HEK293T (cell line): Measurements from ENCODE around the gene ADAM23.

Experiments used
- CTCF ChIA-PET: fragments of 350-600 bp; formaldehyde crosslinking; extraction: SDS; loops from one replicate; lab custom pipeline; 2021; ENCODE audit warnings: antibody characterized with exemption, inconsistent platforms; lab: Yijun Ruan, JAX
- POLR2A ChIA-PET: fragments of 350-600 bp; formaldehyde crosslinking; extraction: SDS; loops from one replicate; lab custom pipeline; 2020; ENCODE audit warnings: antibody characterized with exemption, inconsistent platforms; lab: Yijun Ruan, JAX
- DNase-seq: peaks from one replicate; pipeline ENCODE4 v3.0.0; 2012; ENCODE audit warnings: mixed read lengths; ENCODE audit errors: extremely low spot score
- ARNT ChIP-seq: fragments of 450-650 bp; IDR thresholded peaks from 2 replicates; pipeline ENCODE4 v1.6.1; 2017; ENCODE audit warnings: mild to moderate bottlenecking
- BHLHE40 ChIP-seq: fragments of 450-650 bp; IDR thresholded peaks from 2 replicates; pipeline ENCODE4 v1.6.1; 2016; ENCODE audit warnings: mild to moderate bottlenecking, moderate library complexity, borderline replicate concordance
- CTBP1 ChIP-seq: fragments of 450-650 bp; IDR thresholded peaks from 2 replicates; pipeline ENCODE4 v1.6.1; 2016; ENCODE audit warnings: borderline replicate concordance
- ELF4 ChIP-seq: fragments of 450-650 bp; IDR thresholded peaks from 2 replicates; pipeline ENCODE4 v1.6.1; 2017; ENCODE audit warnings: antibody characterized with exemption
- FOXA1 ChIP-seq: fragments of 450-650 bp; IDR thresholded peaks from 2 replicates; pipeline ENCODE4 v1.6.1; 2016; ENCODE audit warnings: mild to moderate bottlenecking
- FOXK2 ChIP-seq: fragments of 450-650 bp; IDR thresholded peaks from 2 replicates; pipeline ENCODE4 v1.6.1; 2016; ENCODE audit warnings: mild to moderate bottlenecking
- FOXM1 ChIP-seq: fragments of 450-650 bp; IDR thresholded peaks from 2 replicates; pipeline ENCODE4 v1.6.1; 2017; ENCODE audit warnings: mild to moderate bottlenecking, borderline replicate concordance
- HDGF ChIP-seq: fragments of 450-650 bp; IDR thresholded peaks from 2 replicates; pipeline ENCODE4 v1.6.1; 2017; ENCODE audit warnings: antibody characterized with exemption, borderline replicate concordance
- L3MBTL2 ChIP-seq: fragments of 450-650 bp; conservative IDR thresholded peaks from 2 replicates; pipeline ENCODE4 v1.6.1; 2016; ENCODE audit warnings: mild to moderate bottlenecking
- LEF1 ChIP-seq: fragments of 450-650 bp; IDR thresholded peaks from 2 replicates; pipeline ENCODE4 v1.6.1; 2017; ENCODE audit warnings: mild to moderate bottlenecking, borderline replicate concordance
- NFRKB ChIP-seq: fragments of 450-650 bp; IDR thresholded peaks from 2 replicates; pipeline ENCODE4 v1.6.1; 2016; ENCODE audit warnings: mild to moderate bottlenecking, moderate library complexity
- PKNOX1 ChIP-seq: fragments of 450-650 bp; IDR thresholded peaks from 2 replicates; pipeline ENCODE4 v1.6.1; 2016
- SP1 ChIP-seq: fragments of 450-650 bp; IDR thresholded peaks from 2 replicates; pipeline ENCODE4 v1.6.1; 2017
- SUZ12 ChIP-seq: fragments of 450-650 bp; IDR thresholded peaks from 2 replicates; pipeline ENCODE4 v1.6.1; 2016; ENCODE audit warnings: mild to moderate bottlenecking
- TARDBP ChIP-seq: fragments of 450-650 bp; IDR thresholded peaks from 2 replicates; pipeline ENCODE4 v1.6.1; 2016
- ZNF384 ChIP-seq: fragments of 450-650 bp; IDR thresholded peaks from 2 replicates; pipeline ENCODE4 v1.6.1; 2016

Gene ADAM23

GRCh38 chr2:206494061-206494460 lies 50.7 kb downstream of the ADAM23 start:
- no peak for TF ChIP-seq LEF1
- TF ChIP-seq BHLHE40: no peak
- no peak for TF ChIP-seq HDGF
- no peak for TF ChIP-seq SP1
- no peak for TF ChIP-seq ARNT
- DNase-seq: no peak
- ChIA-PET POLR2A (no interaction called here), CTCF (no interaction called here)

- CTCF ChIA-PET: interaction anchor here (0.5 to 0.6 kb wide), 2 partner anchors 318 to 501 kb away, joined by 3 read pairs; no protein-coding TSS in a partner anchor
- TF ChIP-seq ELF4 (no peak), CTBP1 (no peak)
- peak; percentile 18 for DNase-seq
- POLR2A ChIA-PET: no interaction called here
These were observed 59.4 kb downstream of the ADAM23 start for GRCh38 chr2:206502729-206503128.

GRCh38 chr2:206511283-206511682 lies 68.0 kb downstream of the ADAM23 start:
- CTCF ChIA-PET: no interaction called here
- TF ChIP-seq ARNT (no peak), SP1 (no peak), FOXM1 (no peak), LEF1 (no peak)
- DNase-seq: no peak
- POLR2A ChIA-PET: no interaction called here

GRCh38 chr2:206512999-206513398 lies 69.7 kb downstream of the ADAM23 start:
- POLR2A ChIA-PET: interaction anchor here (0.6 kb wide), 1 partner anchor 12 kb away, joined by 3 read pairs; no protein-coding TSS in a partner anchor
- CTCF ChIA-PET: no interaction called here
- DNase-seq: no peak
- TF ChIP-seq NFRKB (no peak), FOXK2 (no peak), ZNF384 (no peak), PKNOX1 (no peak), SP1 (no peak), TARDBP (no peak), LEF1 (no peak), ARNT (no peak), BHLHE40 (no peak), CTBP1 (no peak), ELF4 (no peak), FOXM1 (no peak), L3MBTL2 (no peak), SUZ12 (no peak), FOXA1 (no peak), HDGF (no peak)

GRCh38 chr2:206515580-206515979 lies 72.2 kb downstream of the ADAM23 start:
- TF ChIP-seq PKNOX1 (no peak), CTBP1 (no peak), FOXM1 (no peak), LEF1 (no peak), TARDBP (no peak), ELF4 (no peak), SP1 (no peak), ARNT (no peak), ZNF384 (no peak)
- DNase-seq: no peak
- POLR2A ChIA-PET: no interaction called here
- CTCF ChIA-PET: no interaction called here

- ChIA-PET POLR2A (no interaction called here), CTCF (interaction anchor here (0.5 kb wide), 1 partner anchor 62 kb away, joined by 4 read pairs; no protein-coding TSS in a partner anchor)
- no peak for TF ChIP-seq HDGF
- no peak for TF ChIP-seq CTBP1
- TF ChIP-seq LEF1: no peak
- no peak for TF ChIP-seq PKNOX1
- TF ChIP-seq TARDBP: no peak
- TF ChIP-seq ZNF384: no peak
- no peak for TF ChIP-seq FOXA1
- TF ChIP-seq FOXK2: no peak
- TF ChIP-seq SP1: no peak
- no peak for TF ChIP-seq ELF4
- TF ChIP-seq SUZ12: no peak
- no peak for TF ChIP-seq ARNT
- TF ChIP-seq L3MBTL2: no peak
- TF ChIP-seq BHLHE40: no peak
- TF ChIP-seq FOXM1: no peak
- DNase-seq: no peak
These were observed 75.7 kb downstream of the ADAM23 start for GRCh38 chr2:206518997-206519396.

- TF ChIP-seq L3MBTL2 (no peak), SUZ12 (no peak), BHLHE40 (no peak), ARNT (no peak), PKNOX1 (no peak), HDGF (no peak), FOXK2 (no peak), FOXM1 (no peak), NFRKB (no peak), LEF1 (no peak), TARDBP (no peak), ELF4 (no peak), ZNF384 (no peak), SP1 (no peak), CTBP1 (no peak), FOXA1 (no peak)
- DNase-seq: no peak
- ChIA-PET CTCF (no interaction called here), POLR2A (no interaction called here)
These were observed 77.1 kb downstream of the ADAM23 start for GRCh38 chr2:206520450-206520849.
